DMS114 treated with DMSO at 0.1 percent for 48 hours (cell line): Measurements from ENCODE around the gene NFATC2.

Experiments
- DNase-seq: peaks from one replicate; lab custom pipeline; 2025; ENCODE audit not compliant: unreplicated experiment; lab: John Stamatoyannopoulos, UW

The NFATC2 gene

GRCh38 chr20:51417250-51418136, 125.0 kb downstream of the NFATC2 start:
- no peak for DNase-seq

- DNase-seq, result no peak
Measured at GRCh38 chr20:51416532-51417249, 125.8 kb downstream of the NFATC2 start.

- DNase-seq, result no peak
Measured at GRCh38 chr20:51413857-51414256, 128.7 kb downstream of the NFATC2 start.

GRCh38 chr20:51412951-51413481, 129.5 kb downstream of the NFATC2 start:
- no peak for DNase-seq

GRCh38 chr20:51412333-51412871, 130.1 kb downstream of the NFATC2 start:
- no peak for DNase-seq

- DNase-seq, result no peak
Measured at GRCh38 chr20:51411870-51412269, 130.6 kb downstream of the NFATC2 start.

GRCh38 chr20:51410586-51411325, 131.8 kb downstream of the NFATC2 start:
- DNase-seq, result no peak

- DNase-seq, result no peak
Measured at GRCh38 chr20:51409192-51409880, 133.2 kb downstream of the NFATC2 start.

- DNase-seq, result no peak
Measured at GRCh38 chr20:51404297-51405060, 138.0 kb downstream of the NFATC2 start.

- no peak for DNase-seq
Measured at GRCh38 chr20:51403466-51404220, 138.9 kb downstream of the NFATC2 start.

- DNase-seq, result no peak
Measured at GRCh38 chr20:51402201-51402600, 140.3 kb downstream of the NFATC2 start.

- no peak for DNase-seq
Measured at GRCh38 chr20:51401496-51401895, 141.0 kb downstream of the NFATC2 start.

- no peak for DNase-seq
Measured at GRCh38 chr20:51400051-51400926, 142.2 kb downstream of the NFATC2 start.

- no peak for DNase-seq
Measured at GRCh38 chr20:51399006-51399890, 143.3 kb downstream of the NFATC2 start.

GRCh38 chr20:51398552-51398951, 144.0 kb downstream of the NFATC2 start:
- DNase-seq, result no peak

GRCh38 chr20:51398083-51398482, 144.4 kb downstream of the NFATC2 start:
- DNase-seq, result no peak

GRCh38 chr20:51397137-51397536, 145.4 kb downstream of the NFATC2 start:
- no peak for DNase-seq
